Activated naive CD8-positive, alpha-beta T cell treated with anti-CD3 and anti-CD28 coated beads for 36 hours (primary cell): ENCODE data around the gene HECW1. TPM values are rescaled to one million over a fixed set of nuclear protein-coding genes. Genes with fewer than 3 reads are reported as not detected.

Source experiments
- DNase-seq: peaks from one replicate; pipeline ENCODE4 v3.0.0; 2021
- H3K27ac Mint-ChIP-seq: one replicate; pipeline ENCODE4 v1.8.0; 2022; ENCODE audit warnings: mild to moderate bottlenecking, moderate library complexity, mixed read lengths
- H3K27me3 Mint-ChIP-seq: one replicate; pipeline ENCODE4 v1.8.0; 2022; ENCODE audit warnings: mild to moderate bottlenecking, mixed read lengths
- H3K36me3 Mint-ChIP-seq: one replicate; pipeline ENCODE4 v1.8.0; 2021; ENCODE audit warnings: mild to moderate bottlenecking, mixed read lengths
- H3K4me1 Mint-ChIP-seq: one replicate; pipeline ENCODE4 v1.8.0; 2021; ENCODE audit warnings: mixed read lengths
- H3K4me3 Mint-ChIP-seq: one replicate; pipeline ENCODE4 v1.8.0; 2022; ENCODE audit warnings: mild to moderate bottlenecking, moderate library complexity, mixed read lengths
- H3K9me3 Mint-ChIP-seq: one replicate; pipeline ENCODE4 v1.8.0; 2022; ENCODE audit warnings: mixed read lengths
- total RNA-seq, 2 experiments: library from RNA; stranded (reverse); gene quantifications; one replicate each; pipeline ENCODE4 v1.2.3, GENCODE V29; 2021

HECW1 gene
- total RNA-seq, 2 experiments from 2014 or later, result not detected

- H3K9me3 Mint-ChIP-seq, result no peaks in the 10 kb centered on the region
- peak overlapping the region; percentile 4 for H3K4me3 Mint-ChIP-seq
- H3K4me1 Mint-ChIP-seq, result peaks cover 34% of the 10 kb centered on the region
- H3K27me3 Mint-ChIP-seq, result peaks cover 16% of the 10 kb centered on the region
- H3K36me3 Mint-ChIP-seq, result no peaks in the 10 kb centered on the region
- peak; percentile 64 for DNase-seq
- H3K27ac Mint-ChIP-seq, result peak overlapping the region; percentile 63
Observed at GRCh38 chr7:43303740-43304241, 191.3 kb downstream of the HECW1 start.

GRCh38 chr7:43306404-43306803, 194.0 kb downstream of the HECW1 start:
- Mint-ChIP-seq H3K4me1 (peaks cover 34% of the 10 kb centered on the region), H3K36me3 (no peaks in the 10 kb centered on the region), H3K4me3 (no peak overlapping the region), H3K27ac (no peak overlapping the region), H3K27me3 (peaks cover 2% of the 10 kb centered on the region), H3K9me3 (no peaks in the 10 kb centered on the region)
- DNase-seq, result no peak

- H3K4me3 Mint-ChIP-seq, result no peak overlapping the region
- no peaks in the 10 kb centered on the region for H3K9me3 Mint-ChIP-seq
- H3K36me3 Mint-ChIP-seq, result no peaks in the 10 kb centered on the region
- peaks cover 27% of the 10 kb centered on the region for H3K4me1 Mint-ChIP-seq
- no peak for DNase-seq
- no peaks in the 10 kb centered on the region for H3K27me3 Mint-ChIP-seq
- no peak overlapping the region for H3K27ac Mint-ChIP-seq
Observed at GRCh38 chr7:43307522-43307921, 195.1 kb downstream of the HECW1 start.

- Mint-ChIP-seq H3K36me3 (no peaks in the 10 kb centered on the region), H3K27ac (no peak overlapping the region), H3K9me3 (no peaks in the 10 kb centered on the region), H3K4me1 (peaks cover 18% of the 10 kb centered on the region), H3K4me3 (no peak overlapping the region), H3K27me3 (no peaks in the 10 kb centered on the region)
- no peak for DNase-seq
Observed at GRCh38 chr7:43308913-43309705, 196.7 kb downstream of the HECW1 start.

- DNase-seq, result no peak
- Mint-ChIP-seq H3K36me3 (no peaks in the 10 kb centered on the region), H3K4me3 (no peak overlapping the region), H3K4me1 (peaks cover 20% of the 10 kb centered on the region), H3K27me3 (no peaks in the 10 kb centered on the region), H3K9me3 (no peaks in the 10 kb centered on the region), H3K27ac (no peak overlapping the region)
Observed at GRCh38 chr7:43309706-43310022, 197.2 kb downstream of the HECW1 start.

- no peaks in the 10 kb centered on the region for H3K36me3 Mint-ChIP-seq
- H3K27ac Mint-ChIP-seq, result no peak overlapping the region
- H3K4me1 Mint-ChIP-seq, result peaks cover 16% of the 10 kb centered on the region
- no peak for DNase-seq
- no peaks in the 10 kb centered on the region for H3K9me3 Mint-ChIP-seq
- no peak overlapping the region for H3K4me3 Mint-ChIP-seq
- H3K27me3 Mint-ChIP-seq, result no peaks in the 10 kb centered on the region
Observed at GRCh38 chr7:43311052-43311451, 198.6 kb downstream of the HECW1 start.

GRCh38 chr7:43311694-43312093, 199.2 kb downstream of the HECW1 start:
- no peak overlapping the region for H3K4me3 Mint-ChIP-seq
- no peaks in the 10 kb centered on the region for H3K36me3 Mint-ChIP-seq
- no peaks in the 10 kb centered on the region for H3K9me3 Mint-ChIP-seq
- DNase-seq, result no peak
- peaks cover 2% of the 10 kb centered on the region for H3K27me3 Mint-ChIP-seq
- peaks cover 16% of the 10 kb centered on the region for H3K4me1 Mint-ChIP-seq
- H3K27ac Mint-ChIP-seq, result no peak overlapping the region

GRCh38 chr7:43313628-43314378, 201.4 kb downstream of the HECW1 start:
- Mint-ChIP-seq H3K4me1 (peaks cover 16% of the 10 kb centered on the region), H3K27ac (no peak overlapping the region), H3K36me3 (no peaks in the 10 kb centered on the region), H3K4me3 (no peak overlapping the region), H3K27me3 (peaks cover 4% of the 10 kb centered on the region), H3K9me3 (no peaks in the 10 kb centered on the region)
- no peak for DNase-seq

- Mint-ChIP-seq H3K4me1 (peaks cover 16% of the 10 kb centered on the region), H3K9me3 (no peaks in the 10 kb centered on the region), H3K36me3 (no peaks in the 10 kb centered on the region), H3K27ac (peak overlapping the region; percentile 64), H3K27me3 (peaks cover 4% of the 10 kb centered on the region), H3K4me3 (no peak overlapping the region)
- peak; percentile 32 for DNase-seq
Observed at GRCh38 chr7:43314379-43315158, 202.1 kb downstream of the HECW1 start.

GRCh38 chr7:43317075-43317474, 204.6 kb downstream of the HECW1 start:
- DNase-seq, result no peak
- no peaks in the 10 kb centered on the region for H3K9me3 Mint-ChIP-seq
- H3K4me3 Mint-ChIP-seq, result no peak overlapping the region
- H3K27me3 Mint-ChIP-seq, result peaks cover 4% of the 10 kb centered on the region
- H3K36me3 Mint-ChIP-seq, result no peaks in the 10 kb centered on the region
- no peak overlapping the region for H3K27ac Mint-ChIP-seq
- H3K4me1 Mint-ChIP-seq, result peaks cover 16% of the 10 kb centered on the region

GRCh38 chr7:43318188-43318770, 205.8 kb downstream of the HECW1 start:
- no peaks in the 10 kb centered on the region for H3K9me3 Mint-ChIP-seq
- H3K36me3 Mint-ChIP-seq, result no peaks in the 10 kb centered on the region
- H3K27ac Mint-ChIP-seq, result no peak overlapping the region
- peaks cover 8% of the 10 kb centered on the region for H3K27me3 Mint-ChIP-seq
- peaks cover 16% of the 10 kb centered on the region for H3K4me1 Mint-ChIP-seq
- no peak overlapping the region for H3K4me3 Mint-ChIP-seq
- DNase-seq, result no peak

- Mint-ChIP-seq H3K27me3 (peaks cover 9% of the 10 kb centered on the region), H3K9me3 (no peaks in the 10 kb centered on the region), H3K36me3 (no peaks in the 10 kb centered on the region), H3K4me1 (no peaks in the 10 kb centered on the region), H3K27ac (no peak overlapping the region), H3K4me3 (no peak overlapping the region)
- DNase-seq, result no peak
Observed at GRCh38 chr7:43325595-43325994, 213.1 kb downstream of the HECW1 start.

GRCh38 chr7:43328336-43328735, 215.9 kb downstream of the HECW1 start:
- H3K27ac Mint-ChIP-seq, result no peak overlapping the region
- no peaks in the 10 kb centered on the region for H3K4me1 Mint-ChIP-seq
- no peak for DNase-seq
- peaks cover 4% of the 10 kb centered on the region for H3K27me3 Mint-ChIP-seq
- no peaks in the 10 kb centered on the region for H3K9me3 Mint-ChIP-seq
- no peaks in the 10 kb centered on the region for H3K36me3 Mint-ChIP-seq
- H3K4me3 Mint-ChIP-seq, result no peak overlapping the region

- H3K4me1 Mint-ChIP-seq, result no peaks in the 10 kb centered on the region
- H3K27me3 Mint-ChIP-seq, result peaks cover 4% of the 10 kb centered on the region
- no peak overlapping the region for H3K27ac Mint-ChIP-seq
- no peak for DNase-seq
- no peak overlapping the region for H3K4me3 Mint-ChIP-seq
- H3K9me3 Mint-ChIP-seq, result no peaks in the 10 kb centered on the region
- H3K36me3 Mint-ChIP-seq, result no peaks in the 10 kb centered on the region
Observed at GRCh38 chr7:43328785-43329380, 216.4 kb downstream of the HECW1 start.
